HepG2 (cell line): ENCODE results near the gene ANKRD6. TPM values are rescaled to one million over a fixed set of nuclear protein-coding genes. Genes with fewer than 3 reads are reported as not detected.

Experiments used
- ATAC-seq: fragments of 200-7000 bp; cut with Tn5 transposase; 3 replicates; pipeline ENCODE4 v1.9.1; 2020; ENCODE audit warnings: mild to moderate bottlenecking, moderate library complexity
- BruUV-seq: library from RNA; stranded (reverse); fragments of 400-500 nt; replicated peaks from 2 replicates; lab custom pipeline; 2021; lab: Mats Ljungman, UMichigan
- CTCF ChIA-PET: fragments of 300-600 bp; formaldehyde crosslinking; extraction: SDS; loops from one replicate; lab custom pipeline; 2021; ENCODE audit warnings: low total read pairs, inconsistent platforms, low intra/inter-chr PET ratio; lab: Yijun Ruan, JAX
- POLR2A ChIA-PET: fragments of 350-600 bp; sonication (Branson Sonifier 250); formaldehyde crosslinking; loops from one replicate; lab custom pipeline; 2020; ENCODE audit warnings: antibody characterized with exemption, inconsistent platforms; lab: Yijun Ruan, JAX
- DNase-seq: peaks from one replicate; pipeline ENCODE4 v3.0.0-alpha.2; 2015; ENCODE audit warnings: low spot score
- FAIRE-seq: peaks from 3 replicates; lab custom pipeline; 2011; peaks lifted over from hg19 to GRCh38; lab: Jason Lieb, UNC
- H2AFZ ChIP-seq: one replicate; pipeline ENCODE4 v1.6.1; 2011; ENCODE audit warnings: low read length, inconsistent platforms
- H3K27ac ChIP-seq: fragments of 300-600 bp; 3 replicates; pipeline ENCODE4 v1.8.0; 2011; ENCODE audit warnings: mixed run types, mild to moderate bottlenecking, mixed read lengths, low read length, inconsistent platforms; ENCODE audit not compliant: insufficient read depth; ENCODE audit errors: extremely low read length
- H3K27me3 ChIP-seq, 2 experiments: fragments of 200-600 bp in 1 of 2; 2 replicates in 1 of 2; 3 replicates in 1 of 2; pipeline versions ENCODE4 v1.6.0 to v1.8.0; 2011; ENCODE audit warnings: low read length in 2 of 2, mild to moderate bottlenecking in 2 of 2, moderate library complexity in 2 of 2, inconsistent platforms in 1 of 2; ENCODE audit not compliant: insufficient read depth in 2 of 2, control insufficient read depth in 1 of 2
- H3K36me3 ChIP-seq, 2 experiments: fragments of 200-600 bp in 1 of 2; replicated peaks in 1 of 2; 2 replicates in 1 of 2; 3 replicates in 1 of 2; pipeline versions ENCODE4 v1.5.1 to v1.8.0; 2011; ENCODE audit warnings: low read length in 2 of 2, inconsistent platforms in 1 of 2; ENCODE audit not compliant: insufficient read depth in 2 of 2, control insufficient read depth in 1 of 2
- H3K4me1 ChIP-seq: 2 replicates; pipeline ENCODE4 v1.5.1; 2012; ENCODE audit warnings: low read length, inconsistent platforms; ENCODE audit not compliant: insufficient read depth
- H3K4me2 ChIP-seq: 2 replicates; pipeline ENCODE4 v1.6.0; 2011; ENCODE audit warnings: low read depth, low read length, inconsistent platforms
- H3K4me3 ChIP-seq, 3 experiments: fragments of 200-600 bp in 1 of 3; sonication (generic), shearing (Covaris generic) in 1 of 3; replicated peaks in 1 of 3; 2 replicates each; pipeline ENCODE4 v1.5.1; 2011 to 2016; ENCODE audit warnings: low read length in 3 of 3, inconsistent platforms in 2 of 3, low read depth in 2 of 3, mild to moderate bottlenecking in 2 of 3, control low read depth in 1 of 3, mixed read lengths in 1 of 3; ENCODE audit not compliant: insufficient read depth in 1 of 3
- H3K79me2 ChIP-seq: one replicate; pipeline ENCODE4 v1.6.1; 2011; ENCODE audit warnings: low read length, inconsistent platforms; ENCODE audit not compliant: insufficient read depth
- H3K9ac ChIP-seq: 2 replicates; pipeline ENCODE4 v1.6.0; 2011; ENCODE audit warnings: mild to moderate bottlenecking, low read depth, low read length, inconsistent platforms; ENCODE audit not compliant: insufficient read depth
- H3K9me3 ChIP-seq: 2 replicates; pipeline ENCODE4 v1.5.1; 2012; ENCODE audit warnings: mild to moderate bottlenecking, low read length
- H4K20me1 ChIP-seq: 2 replicates; pipeline ENCODE4 v1.6.0; 2011; ENCODE audit warnings: inconsistent platforms, mild to moderate bottlenecking, low read length, moderate library complexity; ENCODE audit not compliant: insufficient read depth
- TCF7 ChIP-seq: sonication (generic); IDR thresholded peaks from 2 replicates; pipeline ENCODE4 v1.6.1; 2016; ENCODE audit warnings: antibody characterized with exemption, low read depth
- WIZ ChIP-seq: sonication (generic); formaldehyde crosslinking; IDR thresholded peaks from 2 replicates; pipeline ENCODE4 v1.5.1; 2020; ENCODE audit warnings: mild to moderate bottlenecking, missing genetic modification reagents
- ZNF549 ChIP-seq: sonication (generic); formaldehyde crosslinking; IDR thresholded peaks from 2 replicates; pipeline ENCODE4 v1.5.0; 2020; ENCODE audit warnings: missing genetic modification reagents
- WGBS: methylation state at CpG from one replicate; pipeline ENCODE4 v1.1.6; 2017; ENCODE audit warnings: low lambda C conversion rate; 5-methylcytosine and 5-hydroxymethylcytosine counted together
- in situ Hi-C: cut with HindIII; loops from 2 replicates; pipeline ENCODE4 v1.10.0; 2017; ENCODE audit warnings: low pct_unique_long_range_greater_than_20kb; ENCODE audit not compliant: extremely low pct_ligation_motif_present
- intact Hi-C: fragments of 100-400 bp; cut with micrococcal nuclease; formaldehyde crosslinking; loops from one replicate; pipeline ENCODE4 v1.10.0; 2022; ENCODE audit not compliant: unreplicated experiment
- polyA plus RNA-seq, 8 experiments: library from polyadenylated mRNA; depleted of rRNA in 3 of 8; stranded (reverse) in 7 of 8; unstranded in 1 of 8; fragments of >200 nt; fragmentation: Illumina TruSeq in 4 of 8; extraction: Trizol in 4 of 8; gene quantifications; 2 replicates each; pipeline versions ENCODE4 v1.2.1 to v1.2.3, GENCODE V29; 2011 to 2016; ENCODE audit warnings: low read depth in 4 of 8, missing spikeins in 1 of 8, mixed read lengths in 1 of 8; ENCODE audit not compliant: insufficient read depth in 1 of 8
- total RNA-seq, 5 experiments: library from RNA; depleted of rRNA; stranded (reverse); fragments of >200 nt; fragmentation: Illumina TruSeq; extraction: Trizol; gene quantifications; 2 replicates each; pipeline ENCODE4 v1.2.3, GENCODE V29; 2016; ENCODE audit warnings: low read depth in 1 of 5
- TF ChIP-seq, protein P1 (sequence below): sonication (generic); formaldehyde crosslinking; IDR thresholded peaks from 2 replicates; pipeline ENCODE4 v1.5.0; 2020; ENCODE audit warnings: missing genetic modification reagents
- TF ChIP-seq, protein P2 (sequence below): sonication (generic); formaldehyde crosslinking; IDR thresholded peaks from 2 replicates; pipeline ENCODE4 v1.8.1; 2023; ENCODE audit warnings: missing genetic modification reagents, mild to moderate bottlenecking, borderline replicate concordance
- TF ChIP-seq, protein P3 (sequence below): sonication (generic); formaldehyde crosslinking; IDR thresholded peaks from 2 replicates; pipeline ENCODE4 v1.8.1; 2022; ENCODE audit warnings: low read depth, mild to moderate bottlenecking, missing genetic modification reagents

ANKRD6 gene
- total and polyA plus RNA-seq, 2 of the 13 experiments (the other 11 are each of a cell fraction or from before 2014, with no cell fraction given) = 0.18 to 0.36 TPM

DNA sequence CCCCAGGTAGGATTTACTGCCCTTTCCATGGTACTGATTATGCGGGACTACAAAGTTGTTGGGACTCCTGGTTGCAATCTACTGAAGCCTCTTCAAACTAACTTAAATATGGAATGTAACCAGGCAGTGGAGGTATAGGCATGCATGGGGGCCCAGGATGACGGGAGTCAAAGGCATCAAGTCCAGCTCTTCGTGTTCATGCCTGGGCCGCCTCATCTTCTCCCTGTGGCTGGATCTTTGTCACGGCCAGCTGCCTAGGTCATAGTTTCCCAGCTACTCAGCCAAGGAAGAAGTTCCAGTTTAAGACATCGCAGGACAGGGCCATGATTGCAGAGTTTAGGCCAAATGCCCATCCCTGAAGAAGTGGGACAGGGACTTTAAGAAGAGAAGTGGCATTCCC, 185.1 kb downstream of the ANKRD6 start:
- TF ChIP-seq, protein P1, sequence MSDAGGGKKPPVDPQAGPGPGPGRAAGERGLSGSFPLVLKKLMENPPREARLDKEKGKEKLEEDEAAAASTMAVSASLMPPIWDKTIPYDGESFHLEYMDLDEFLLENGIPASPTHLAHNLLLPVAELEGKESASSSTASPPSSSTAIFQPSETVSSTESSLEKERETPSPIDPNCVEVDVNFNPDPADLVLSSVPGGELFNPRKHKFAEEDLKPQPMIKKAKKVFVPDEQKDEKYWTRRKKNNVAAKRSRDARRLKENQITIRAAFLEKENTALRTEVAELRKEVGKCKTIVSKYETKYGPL (CRISPR knock-in tag) = no peak
- TF ChIP-seq WIZ (no peak), ZNF549 (CRISPR knock-in tag) (no peak), TCF7 (no peak)
- TF ChIP-seq, protein P2, sequence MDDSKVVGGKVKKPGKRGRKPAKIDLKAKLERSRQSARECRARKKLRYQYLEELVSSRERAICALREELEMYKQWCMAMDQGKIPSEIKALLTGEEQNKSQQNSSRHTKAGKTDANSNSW (CRISPR knock-in tag) = no peak
- TF ChIP-seq, protein P3, sequence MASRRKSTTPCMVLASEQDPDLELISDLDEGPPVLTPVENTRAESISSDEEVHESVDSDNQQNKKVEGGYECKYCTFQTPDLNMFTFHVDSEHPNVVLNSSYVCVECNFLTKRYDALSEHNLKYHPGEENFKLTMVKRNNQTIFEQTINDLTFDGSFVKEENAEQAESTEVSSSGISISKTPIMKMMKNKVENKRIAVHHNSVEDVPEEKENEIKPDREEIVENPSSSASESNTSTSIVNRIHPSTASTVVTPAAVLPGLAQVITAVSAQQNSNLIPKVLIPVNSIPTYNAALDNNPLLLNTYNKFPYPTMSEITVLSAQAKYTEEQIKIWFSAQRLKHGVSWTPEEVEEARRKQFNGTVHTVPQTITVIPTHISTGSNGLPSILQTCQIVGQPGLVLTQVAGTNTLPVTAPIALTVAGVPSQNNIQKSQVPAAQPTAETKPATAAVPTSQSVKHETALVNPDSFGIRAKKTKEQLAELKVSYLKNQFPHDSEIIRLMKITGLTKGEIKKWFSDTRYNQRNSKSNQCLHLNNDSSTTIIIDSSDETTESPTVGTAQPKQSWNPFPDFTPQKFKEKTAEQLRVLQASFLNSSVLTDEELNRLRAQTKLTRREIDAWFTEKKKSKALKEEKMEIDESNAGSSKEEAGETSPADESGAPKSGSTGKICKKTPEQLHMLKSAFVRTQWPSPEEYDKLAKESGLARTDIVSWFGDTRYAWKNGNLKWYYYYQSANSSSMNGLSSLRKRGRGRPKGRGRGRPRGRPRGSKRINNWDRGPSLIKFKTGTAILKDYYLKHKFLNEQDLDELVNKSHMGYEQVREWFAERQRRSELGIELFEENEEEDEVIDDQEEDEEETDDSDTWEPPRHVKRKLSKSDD (CRISPR knock-in tag) = no peak
- WGBS = 37% methylated on average over 6 of the region's 6 CpGs
- CTCF ChIA-PET = no interaction called here
- POLR2A ChIA-PET = no interaction called here
- in situ Hi-C loops = no loop called here
- Histone ChIP-seq H3K4me3 (no peak overlapping the region), H3K9ac (no peak overlapping the region), H3K4me2 (no peak overlapping the region), H3K27me3 (peaks cover 0 to 6% of the 10 kb centered on the region in 2 experiments; a peak in 1 of 5 replicates), H4K20me1 (no peaks in the 10 kb centered on the region), H3K27ac (no peak overlapping the region), H2AFZ (no peak overlapping the region), H3K36me3 (no peaks in the 10 kb centered on the region), H3K9me3 (no peaks in the 10 kb centered on the region), H3K79me2 (no peaks in the 10 kb centered on the region), H3K4me1 (no peaks in the 10 kb centered on the region)
- BruUV-seq = no TSS peak
- ATAC-seq (no peak), FAIRE-seq (no peak), DNase-seq (no peak)
- intact Hi-C loops = no loop called here
